ENCODE measurements around the gene KSR1.

DNA sequence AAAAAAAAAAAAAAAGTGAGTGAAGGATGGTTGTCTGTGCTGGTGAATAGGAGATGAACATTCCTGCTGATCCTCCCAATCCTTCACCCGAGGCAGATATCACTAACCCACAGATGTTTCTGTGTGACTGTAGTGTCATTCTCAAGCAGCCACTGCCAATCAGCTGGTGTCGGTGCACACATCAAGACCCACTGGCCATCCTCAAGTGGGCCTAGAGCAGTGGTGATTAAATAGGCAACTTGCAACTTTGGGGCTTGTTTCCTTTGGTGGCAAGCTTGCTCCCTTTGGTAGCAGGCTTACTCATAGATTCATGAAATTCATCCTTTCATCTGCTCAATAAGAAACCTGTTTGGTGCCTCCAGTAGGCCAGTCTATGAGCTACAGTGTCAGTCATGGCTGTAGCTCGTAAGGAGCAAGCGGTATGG is 123.7 kb downstream of the KSR1 start:
- TF ChIP-seq, protein P1, sequence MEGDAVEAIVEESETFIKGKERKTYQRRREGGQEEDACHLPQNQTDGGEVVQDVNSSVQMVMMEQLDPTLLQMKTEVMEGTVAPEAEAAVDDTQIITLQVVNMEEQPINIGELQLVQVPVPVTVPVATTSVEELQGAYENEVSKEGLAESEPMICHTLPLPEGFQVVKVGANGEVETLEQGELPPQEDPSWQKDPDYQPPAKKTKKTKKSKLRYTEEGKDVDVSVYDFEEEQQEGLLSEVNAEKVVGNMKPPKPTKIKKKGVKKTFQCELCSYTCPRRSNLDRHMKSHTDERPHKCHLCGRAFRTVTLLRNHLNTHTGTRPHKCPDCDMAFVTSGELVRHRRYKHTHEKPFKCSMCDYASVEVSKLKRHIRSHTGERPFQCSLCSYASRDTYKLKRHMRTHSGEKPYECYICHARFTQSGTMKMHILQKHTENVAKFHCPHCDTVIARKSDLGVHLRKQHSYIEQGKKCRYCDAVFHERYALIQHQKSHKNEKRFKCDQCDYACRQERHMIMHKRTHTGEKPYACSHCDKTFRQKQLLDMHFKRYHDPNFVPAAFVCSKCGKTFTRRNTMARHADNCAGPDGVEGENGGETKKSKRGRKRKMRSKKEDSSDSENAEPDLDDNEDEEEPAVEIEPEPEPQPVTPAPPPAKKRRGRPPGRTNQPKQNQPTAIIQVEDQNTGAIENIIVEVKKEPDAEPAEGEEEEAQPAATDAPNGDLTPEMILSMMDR (IDR thresholded peaks at IDR 0.05; ENCODE audit: low read depth, low read length), result no peak
- no peak for TF ChIP-seq EZH2phosphoT487 (IDR thresholded peaks at IDR 0.05; ENCODE audit: low read depth)

Data from OCI-LY3 (cell line).